HFF-Myc (cell line): ENCODE data around the gene FHIT.

Experiments
- DNase-seq: peaks from one replicate; pipeline ENCODE4 v3.0.0-alpha.2; 2011; ENCODE audit warnings: low read depth; ENCODE audit errors: extremely low read depth
- H3K4me3 ChIP-seq: replicated peaks from 2 replicates; pipeline ENCODE4 v1.5.1; 2011; ENCODE audit warnings: low read depth, mild to moderate bottlenecking, control low read depth, low read length
- TF ChIP-seq, protein P1 (sequence below): IDR thresholded peaks from 2 replicates; pipeline ENCODE4 v1.5.1; 2012; ENCODE audit warnings: mild to moderate bottlenecking, low read depth, low read length, control low read depth; ENCODE audit errors: missing control alignments

FHIT gene

GRCh38 chr3:61168286-61168685 is 83.0 kb downstream of the FHIT start:
- TF ChIP-seq, protein P1, sequence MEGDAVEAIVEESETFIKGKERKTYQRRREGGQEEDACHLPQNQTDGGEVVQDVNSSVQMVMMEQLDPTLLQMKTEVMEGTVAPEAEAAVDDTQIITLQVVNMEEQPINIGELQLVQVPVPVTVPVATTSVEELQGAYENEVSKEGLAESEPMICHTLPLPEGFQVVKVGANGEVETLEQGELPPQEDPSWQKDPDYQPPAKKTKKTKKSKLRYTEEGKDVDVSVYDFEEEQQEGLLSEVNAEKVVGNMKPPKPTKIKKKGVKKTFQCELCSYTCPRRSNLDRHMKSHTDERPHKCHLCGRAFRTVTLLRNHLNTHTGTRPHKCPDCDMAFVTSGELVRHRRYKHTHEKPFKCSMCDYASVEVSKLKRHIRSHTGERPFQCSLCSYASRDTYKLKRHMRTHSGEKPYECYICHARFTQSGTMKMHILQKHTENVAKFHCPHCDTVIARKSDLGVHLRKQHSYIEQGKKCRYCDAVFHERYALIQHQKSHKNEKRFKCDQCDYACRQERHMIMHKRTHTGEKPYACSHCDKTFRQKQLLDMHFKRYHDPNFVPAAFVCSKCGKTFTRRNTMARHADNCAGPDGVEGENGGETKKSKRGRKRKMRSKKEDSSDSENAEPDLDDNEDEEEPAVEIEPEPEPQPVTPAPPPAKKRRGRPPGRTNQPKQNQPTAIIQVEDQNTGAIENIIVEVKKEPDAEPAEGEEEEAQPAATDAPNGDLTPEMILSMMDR = no peak
- DNase-seq = no peak
- H3K4me3 ChIP-seq = no peak overlapping the region

DNA sequence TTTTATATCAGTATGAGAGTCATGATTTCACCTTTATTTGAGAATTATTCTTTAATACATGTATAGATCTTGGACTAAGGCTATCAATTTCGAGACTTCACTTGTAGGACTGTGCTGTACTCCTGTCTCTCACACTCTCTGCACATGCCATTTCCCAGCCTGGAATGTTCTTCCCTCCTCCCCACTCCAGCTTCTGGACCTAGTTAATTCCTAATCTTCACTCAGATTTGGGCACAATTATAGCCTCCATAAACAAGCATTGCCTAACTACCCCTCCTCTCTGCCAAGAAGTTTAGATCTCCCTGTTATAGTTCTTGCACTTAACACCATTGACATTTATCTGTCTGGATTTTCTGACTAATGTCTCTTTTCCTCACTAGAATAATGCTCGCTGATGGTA is 88.3 kb downstream of the FHIT start:
- H3K4me3 ChIP-seq = no peak overlapping the region
- TF ChIP-seq, protein P1 = no peak
- DNase-seq = no peak

DNA sequence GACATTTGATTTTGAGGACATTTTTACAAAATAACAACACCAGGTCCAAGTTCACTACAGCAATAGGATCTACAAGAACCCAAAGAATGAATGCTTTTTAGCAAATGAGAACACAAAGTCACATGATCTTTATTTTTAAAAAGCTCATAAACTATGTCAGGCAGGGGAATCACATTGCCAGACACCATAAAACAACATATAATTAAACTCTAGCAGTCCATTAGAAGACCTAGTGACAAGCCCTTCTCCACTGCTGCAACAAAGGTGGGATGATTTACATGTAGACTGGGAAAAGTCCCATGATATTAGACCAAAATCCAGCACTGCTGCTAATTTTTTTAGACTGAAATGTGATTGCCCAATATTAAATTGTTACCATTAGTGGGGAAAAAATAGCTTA is 92.6 kb downstream of the FHIT start:
- TF ChIP-seq, protein P1 = no peak
- no peak for DNase-seq
- H3K4me3 ChIP-seq = no peak overlapping the region

DNA sequence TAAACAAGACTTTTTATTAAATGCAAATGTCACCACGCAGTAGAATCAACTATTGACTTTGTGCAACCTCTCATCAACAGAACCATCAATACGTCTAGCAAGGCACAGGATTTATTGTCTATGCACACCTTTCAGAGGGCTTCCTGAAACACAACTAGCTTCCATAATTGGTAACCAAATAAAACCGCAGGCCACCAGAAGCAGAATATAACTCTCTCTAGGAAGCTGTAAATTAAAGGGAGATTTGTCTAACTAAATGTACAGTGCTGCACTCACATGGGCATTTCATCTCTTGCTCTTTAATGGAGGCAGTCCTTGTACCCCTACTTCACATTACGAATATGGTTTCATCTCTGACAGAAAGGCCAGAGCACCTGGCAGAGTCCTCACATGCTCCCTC is 93.0 kb downstream of the FHIT start:
- TF ChIP-seq, protein P1 = no peak
- DNase-seq = no peak
- no peak overlapping the region for H3K4me3 ChIP-seq

- DNase-seq = no peak
- TF ChIP-seq, protein P1 = no peak
- H3K4me3 ChIP-seq = no peak overlapping the region
Observed at GRCh38 chr3:61157414-61157813, 93.8 kb downstream of the FHIT start.

DNA sequence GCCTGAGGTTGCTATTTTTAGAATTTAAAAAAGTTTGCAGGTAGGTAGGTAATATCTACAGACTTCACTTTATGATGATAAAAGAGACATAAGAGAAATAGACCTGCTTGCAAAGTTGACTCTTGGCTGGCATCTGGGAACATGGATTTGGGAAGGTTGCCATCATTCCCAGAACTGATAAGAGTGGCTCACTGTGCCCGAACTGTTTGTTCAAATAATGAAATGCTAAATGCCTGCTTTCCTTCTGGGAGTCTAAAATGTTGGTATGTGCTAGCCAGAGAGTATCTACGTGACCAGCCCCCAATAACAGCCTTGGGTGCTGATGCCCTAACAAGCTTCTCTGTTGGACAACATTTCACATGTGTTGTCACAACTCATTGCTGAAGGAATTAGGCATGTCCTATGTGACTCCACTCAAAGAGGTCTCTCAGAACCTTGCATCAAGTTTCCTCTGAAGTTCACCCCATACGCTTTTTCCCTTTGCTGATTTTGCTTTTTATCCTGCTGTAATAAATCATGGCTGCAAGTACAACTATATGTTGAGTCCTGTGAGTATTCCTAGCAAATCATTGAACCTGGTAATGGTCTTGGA is 95.5 kb downstream of the FHIT start:
- TF ChIP-seq, protein P1 = no peak
- H3K4me3 ChIP-seq = no peak overlapping the region
- no peak for DNase-seq
